ENCODE results near the gene ZMIZ1. TPM values are rescaled to one million over a fixed set of nuclear protein-coding genes. Genes with fewer than 3 reads are reported as not detected.

Gene ZMIZ1
- total RNA-seq, 4 donors from 2014 or later, result 58.1 to 87.4 (median 74.2) TPM

DNA sequence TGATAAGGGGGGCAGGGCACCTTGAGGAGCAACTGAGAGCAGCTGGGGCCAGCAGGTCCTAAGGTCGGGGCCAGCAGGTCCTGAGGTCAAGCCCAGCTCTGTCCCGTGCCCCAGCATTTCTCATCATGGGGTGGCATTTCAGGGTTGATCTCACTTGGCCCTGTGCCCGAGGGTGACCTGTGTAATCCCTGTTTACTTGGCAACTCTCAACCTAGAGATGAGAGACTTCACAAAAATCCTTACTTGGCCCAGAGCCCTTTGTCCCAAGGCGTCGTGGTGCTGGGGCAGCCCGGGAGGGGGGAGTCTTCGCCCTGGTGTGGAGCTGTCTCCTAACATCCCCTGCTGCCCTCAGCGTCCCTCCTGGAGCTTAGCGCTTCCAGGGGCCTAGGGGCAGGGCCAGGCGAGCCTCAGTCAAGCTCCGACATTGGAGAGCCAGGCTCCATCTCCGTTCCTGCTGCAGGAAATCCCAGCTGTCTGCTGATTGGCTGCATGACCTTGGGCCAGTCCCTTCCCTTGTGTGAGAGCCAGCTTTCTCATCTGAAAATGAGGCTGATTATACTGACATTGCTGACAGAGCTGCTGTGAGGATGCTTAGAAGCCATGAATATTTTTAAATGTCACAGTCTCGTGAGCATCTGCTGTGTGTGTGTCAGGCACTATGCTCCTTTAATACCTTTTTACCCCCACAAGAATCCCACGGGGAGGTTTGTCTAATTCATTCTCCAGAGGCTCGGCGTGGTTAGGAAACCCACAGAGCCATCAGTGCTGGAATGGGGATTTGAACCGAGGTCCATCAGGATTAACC, 94.3 kb downstream of the ZMIZ1 start:
- TF ChIP-seq, protein P1, sequence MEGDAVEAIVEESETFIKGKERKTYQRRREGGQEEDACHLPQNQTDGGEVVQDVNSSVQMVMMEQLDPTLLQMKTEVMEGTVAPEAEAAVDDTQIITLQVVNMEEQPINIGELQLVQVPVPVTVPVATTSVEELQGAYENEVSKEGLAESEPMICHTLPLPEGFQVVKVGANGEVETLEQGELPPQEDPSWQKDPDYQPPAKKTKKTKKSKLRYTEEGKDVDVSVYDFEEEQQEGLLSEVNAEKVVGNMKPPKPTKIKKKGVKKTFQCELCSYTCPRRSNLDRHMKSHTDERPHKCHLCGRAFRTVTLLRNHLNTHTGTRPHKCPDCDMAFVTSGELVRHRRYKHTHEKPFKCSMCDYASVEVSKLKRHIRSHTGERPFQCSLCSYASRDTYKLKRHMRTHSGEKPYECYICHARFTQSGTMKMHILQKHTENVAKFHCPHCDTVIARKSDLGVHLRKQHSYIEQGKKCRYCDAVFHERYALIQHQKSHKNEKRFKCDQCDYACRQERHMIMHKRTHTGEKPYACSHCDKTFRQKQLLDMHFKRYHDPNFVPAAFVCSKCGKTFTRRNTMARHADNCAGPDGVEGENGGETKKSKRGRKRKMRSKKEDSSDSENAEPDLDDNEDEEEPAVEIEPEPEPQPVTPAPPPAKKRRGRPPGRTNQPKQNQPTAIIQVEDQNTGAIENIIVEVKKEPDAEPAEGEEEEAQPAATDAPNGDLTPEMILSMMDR (IDR thresholded peaks at IDR 0.05), result no peak
- no peak for TF ChIP-seq POLR2A (IDR thresholded peaks at IDR 0.05)
- intact Hi-C loops (cut with DNase I; ENCODE audit: low total_unique reads), result no loop called here
- H3K4me3 ChIP-seq (ENCODE audit: low read depth, poor library complexity, severe bottlenecking), result no peak overlapping the region
- 65 to 70% methylated on average over 16 to 17 of the region's 17 CpGs for WGBS, 2 donors
- DNase-seq (ENCODE audit: low spot score in 2 of 2), result no peak

DNA sequence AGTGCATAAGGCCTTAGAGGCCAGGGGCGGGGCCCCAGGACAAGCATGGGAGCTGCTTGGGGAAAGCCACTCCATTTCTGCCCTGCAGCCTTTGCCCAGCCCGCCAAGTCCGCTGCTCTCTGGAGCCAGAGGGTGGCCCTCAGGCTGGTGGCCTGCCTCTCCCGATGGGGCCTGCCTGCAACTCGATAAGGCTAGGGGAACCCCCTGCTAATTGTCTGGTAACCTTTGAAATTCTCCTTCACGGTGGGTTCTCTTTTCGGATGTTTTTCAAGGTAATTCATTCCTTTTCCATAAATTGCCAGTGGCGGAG, 94.9 kb downstream of the ZMIZ1 start:
- intact Hi-C loops (cut with DNase I; ENCODE audit: low total_unique reads), result no loop called here
- WGBS, 2 donors, result 88 to 89% methylated on average over 8 of the region's 8 CpGs
- no peak for DNase-seq (ENCODE audit: low spot score in 2 of 2)
- no peak overlapping the region for H3K4me3 ChIP-seq (ENCODE audit: low read depth, poor library complexity, severe bottlenecking)
- no peak for TF ChIP-seq POLR2A (IDR thresholded peaks at IDR 0.05)
- TF ChIP-seq, protein P1 (IDR thresholded peaks at IDR 0.05), result no peak

DNA sequence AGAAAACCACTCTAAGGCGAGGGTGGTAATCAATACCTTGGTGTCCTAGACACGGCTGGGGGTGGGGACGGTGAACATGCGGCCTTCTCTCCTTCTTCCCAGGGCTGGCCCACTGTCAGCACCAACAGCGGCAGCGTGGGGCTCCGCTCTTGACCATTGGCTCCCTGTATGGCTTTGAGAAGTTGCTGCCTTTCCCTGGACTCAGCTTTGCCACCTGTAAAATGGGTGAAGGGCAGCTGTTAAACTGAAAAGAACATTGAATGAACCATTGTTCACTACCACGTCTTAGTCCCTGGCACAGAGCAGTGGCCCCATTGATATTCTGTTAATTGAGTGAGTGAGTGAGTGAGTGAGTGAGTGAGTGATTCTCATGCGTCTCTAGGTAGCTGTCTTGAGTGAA, 95.3 kb downstream of the ZMIZ1 start:
- H3K4me3 ChIP-seq (ENCODE audit: low read depth, poor library complexity, severe bottlenecking), result no peak overlapping the region
- TF ChIP-seq POLR2A (IDR thresholded peaks at IDR 0.05), result no peak
- TF ChIP-seq, protein P1 (IDR thresholded peaks at IDR 0.05), result no peak
- intact Hi-C loops (cut with DNase I; ENCODE audit: low total_unique reads), result no loop called here
- DNase-seq (ENCODE audit: low spot score in 2 of 2), result no peak
- WGBS, 2 donors, result 92 to 97% methylated on average over 9 of the region's 9 CpGs

DNA sequence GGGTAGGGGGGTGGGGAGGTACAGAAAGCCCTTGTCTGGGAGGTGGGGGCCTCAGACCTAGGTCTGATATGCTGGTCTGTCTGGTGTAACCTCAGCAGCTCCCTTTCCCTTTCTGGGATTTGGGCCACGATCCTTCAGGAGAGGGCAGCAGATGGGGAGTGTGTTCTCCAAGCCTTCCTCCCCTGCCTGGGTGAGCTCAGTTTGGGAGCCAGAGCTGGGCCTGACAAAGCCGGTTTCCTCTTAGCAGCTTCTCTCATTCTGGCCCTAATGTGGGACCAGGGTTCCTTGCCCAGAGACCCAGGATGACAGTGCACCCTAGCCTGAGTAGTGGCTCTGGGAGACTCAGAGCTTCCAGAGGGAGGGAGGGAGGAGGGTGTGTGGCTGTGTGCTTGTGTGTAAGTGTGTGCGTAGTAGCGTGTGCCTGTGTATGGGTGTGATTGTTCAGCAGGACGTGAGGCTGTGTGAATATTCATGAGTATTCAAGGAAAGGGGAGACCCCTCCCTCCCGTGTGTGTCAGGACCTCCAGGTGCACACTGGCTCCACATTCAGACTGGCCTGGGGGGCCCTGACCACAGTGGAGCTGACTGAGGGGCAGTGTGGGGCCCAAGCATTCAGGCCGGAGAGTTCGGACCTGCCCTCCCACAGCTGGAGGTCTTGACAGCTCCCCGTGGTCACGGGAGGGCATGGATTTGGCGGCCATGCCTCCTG, 96.5 kb downstream of the ZMIZ1 start:
- WGBS, 2 donors, result 70 to 82% methylated on average over 10 to 11 of the region's 11 CpGs

DNA sequence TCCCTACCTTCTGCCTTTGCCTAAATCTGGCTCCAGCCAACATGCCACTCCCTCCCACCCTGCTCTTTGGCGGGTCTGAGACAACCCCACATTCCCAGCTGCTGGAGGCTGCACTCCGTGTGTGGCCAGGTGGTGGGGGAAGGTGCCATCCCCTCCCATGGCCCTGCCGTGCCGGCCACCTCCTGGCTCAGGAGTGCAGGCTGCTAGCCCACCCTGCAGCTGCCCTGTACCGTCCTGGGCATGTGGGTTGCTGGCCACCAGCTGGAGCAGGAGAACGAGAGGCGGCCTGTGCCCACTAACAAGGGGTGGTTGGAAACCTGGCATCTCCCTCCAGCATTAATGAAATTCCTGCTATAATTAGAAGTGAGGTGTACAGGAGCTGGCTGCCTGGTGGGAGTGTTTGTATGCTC, 97.6 kb downstream of the ZMIZ1 start:
- H3K4me3 ChIP-seq (ENCODE audit: low read depth, poor library complexity, severe bottlenecking), result no peak overlapping the region
- intact Hi-C loops (cut with DNase I; ENCODE audit: low total_unique reads), result no loop called here
- DNase-seq (ENCODE audit: low spot score in 2 of 2), result no peak
- no peak for TF ChIP-seq POLR2A (IDR thresholded peaks at IDR 0.05)
- TF ChIP-seq, protein P1 (IDR thresholded peaks at IDR 0.05), result no peak
- WGBS, 2 donors, result 64 to 75% methylated on average over 5 to 7 of the region's 7 CpGs

More for the DNA sequence above, 96.5 kb downstream of the ZMIZ1 start:
- H3K4me3 ChIP-seq (ENCODE audit: low read depth, poor library complexity, severe bottlenecking), result no peak overlapping the region
- no peak for DNase-seq (ENCODE audit: low spot score in 2 of 2)
- intact Hi-C loops (cut with DNase I; ENCODE audit: low total_unique reads), result no loop called here
- TF ChIP-seq, protein P1 (IDR thresholded peaks at IDR 0.05), result no peak
- no peak for TF ChIP-seq POLR2A (IDR thresholded peaks at IDR 0.05)

All from lower leg skin (tissue), 4 donors.